ENCODE data around the gene ARMC6. TPM values are rescaled to one million over a fixed set of nuclear protein-coding genes. Genes with fewer than 3 reads are reported as not detected.

The ARMC6 gene
- total and polyA plus RNA-seq, 2 of the 13 experiments (the other 11 are each of a cell fraction or from before 2014, with no cell fraction given), result 16.2 to 36.8 TPM

DNA sequence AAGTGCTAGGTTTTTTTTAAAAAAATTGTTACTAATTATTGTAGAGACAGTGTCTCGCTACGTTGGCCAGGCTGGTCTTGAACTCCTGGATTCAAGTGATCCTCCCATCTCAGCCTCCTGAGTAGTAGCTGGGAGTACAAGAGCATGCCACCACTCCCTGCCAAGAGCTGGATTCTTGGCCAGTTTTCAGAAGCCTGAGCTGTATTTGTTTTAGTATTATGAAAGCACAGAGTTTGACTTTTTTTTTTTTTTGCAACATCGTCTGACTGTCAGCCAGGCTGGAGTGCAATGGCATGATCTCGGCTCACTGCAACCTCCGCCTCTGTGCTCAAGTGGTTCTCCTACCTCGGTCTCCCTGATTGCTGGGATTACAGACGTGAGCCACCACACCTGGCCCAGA, 7.0 kb downstream of the ARMC6 start (continued):
- TF ChIP-seq PAXIP1 (CRISPR knock-in tag; conservative IDR thresholded peaks at IDR 0.05), result 0 out of 2 replicates have a peak, but pooled peaks have one; percentile 33
- no peak for TF ChIP-seq ZSCAN25 (CRISPR knock-in tag; IDR thresholded peaks at IDR 0.05)
- TF ChIP-seq E2F5 (CRISPR knock-in tag; conservative IDR thresholded peaks at IDR 0.05), result no peak
- no peak for TF ChIP-seq XRCC5 (optimal IDR thresholded peaks at IDR 0.05; ENCODE audit: low read length)
- 0 out of 2 replicates have a peak, but pooled peaks have one; percentile 13 for TF ChIP-seq ZNF331 (CRISPR knock-in tag; IDR thresholded peaks at IDR 0.05)
- TF ChIP-seq MZF1 (CRISPR knock-in tag; IDR thresholded peaks at IDR 0.05; ENCODE audit: borderline replicate concordance), result no peak

- FAIRE-seq, result no peak
- WGBS (ENCODE audit: low lambda C conversion rate), result 98% methylated on average over 13 of the region's 13 CpGs
- peaks cover 17% of the 10 kb centered on the region for H3K79me2 ChIP-seq (ENCODE audit: insufficient read depth, low read length)
- no peak overlapping the region for H2AFZ ChIP-seq (ENCODE audit: low read length)
- intact Hi-C loops (cut with micrococcal nuclease; ENCODE audit: unreplicated experiment), result no loop called here
- no peaks in the 10 kb centered on the region for H3K27me3 ChIP-seq (ENCODE audit: control insufficient read depth in 1 of 2, insufficient read depth in 2 of 2, low read length in 2 of 2)
- H3K9me3 ChIP-seq (ENCODE audit: low read length), result no peaks in the 10 kb centered on the region
- no peak overlapping the region for H3K4me2 ChIP-seq (ENCODE audit: low read depth, low read length)
- H4K20me1 ChIP-seq (ENCODE audit: insufficient read depth, low read length), result no peaks in the 10 kb centered on the region
- H3K27ac ChIP-seq (ENCODE audit: extremely low read length, insufficient read depth, low read length), result no peak overlapping the region
- CTCF ChIA-PET (ENCODE audit: low intra/inter-chr PET ratio, low total read pairs), result no interaction called here
- H3K4me3 ChIP-seq (replicated peaks in 1 of 3; ENCODE audit: insufficient read depth in 1 of 3, low read depth in 2 of 3, low read length in 3 of 3), result no peak overlapping the region
- peaks cover 18% of the 10 kb centered on the region for H3K4me1 ChIP-seq (ENCODE audit: insufficient read depth, low read length)
- in situ Hi-C loops (cut with HindIII; ENCODE audit: extremely low pct_ligation_motif_present, low pct_unique_long_range_greater_than_20kb), result no loop called here
- TF ChIP-seq ZNF446 (CRISPR knock-in tag; IDR thresholded peaks at IDR 0.05) (no peak), MIXL1 (CRISPR knock-in tag; IDR thresholded peaks at IDR 0.05) (no peak), ZSCAN20 (CRISPR knock-in tag; IDR thresholded peaks at IDR 0.05; ENCODE audit: borderline replicate concordance) (no peak), EHMT2 (IDR thresholded peaks at IDR 0.05; ENCODE audit: borderline replicate concordance, low read depth, low read length) (no peak), ZNF816 (CRISPR knock-in tag; IDR thresholded peaks at IDR 0.05; ENCODE audit: borderline replicate concordance) (no peak), NFKBIZ (CRISPR knock-in tag; IDR thresholded peaks at IDR 0.05) (no peak), ZNF780A (CRISPR knock-in tag; IDR thresholded peaks at IDR 0.05) (no peak), CHD4 (IDR thresholded peaks at IDR 0.05; ENCODE audit: borderline replicate concordance, low read length) (no peak), ZNF354B (CRISPR knock-in tag; IDR thresholded peaks at IDR 0.05) (no peak)
- H3K36me3 ChIP-seq (replicated peaks in 1 of 2; ENCODE audit: control insufficient read depth in 1 of 2, insufficient read depth in 2 of 2, low read length in 2 of 2), result peaks cover 30 to 32% of the 10 kb centered on the region in 2 experiments
- POLR2A ChIA-PET, result no interaction called here
- DNase-seq (ENCODE audit: low spot score), result no peak
- BruUV-seq (replicated peaks), result no TSS peak
- no peak overlapping the region for H3K9ac ChIP-seq (ENCODE audit: insufficient read depth, low read depth, low read length)
- ATAC-seq, result no peak
Measured at GRCh38 chr19:19042732-19043280, 9.4 kb downstream of the ARMC6 start.

Data from HepG2 (cell line).